AG09319 (cell line): ENCODE results near the gene IL22.

Experiments used
- DNase-seq: peaks from one replicate; pipeline ENCODE4 v3.0.0-alpha.2; 2010; ENCODE audit warnings: low read depth; ENCODE audit errors: extremely low read depth
- TF ChIP-seq, protein P1 (sequence below): IDR thresholded peaks from 2 replicates; pipeline ENCODE4 v1.5.1; 2011; ENCODE audit warnings: low read depth, mild to moderate bottlenecking, inconsistent platforms, low read length, moderate library complexity

Gene IL22

DNA sequence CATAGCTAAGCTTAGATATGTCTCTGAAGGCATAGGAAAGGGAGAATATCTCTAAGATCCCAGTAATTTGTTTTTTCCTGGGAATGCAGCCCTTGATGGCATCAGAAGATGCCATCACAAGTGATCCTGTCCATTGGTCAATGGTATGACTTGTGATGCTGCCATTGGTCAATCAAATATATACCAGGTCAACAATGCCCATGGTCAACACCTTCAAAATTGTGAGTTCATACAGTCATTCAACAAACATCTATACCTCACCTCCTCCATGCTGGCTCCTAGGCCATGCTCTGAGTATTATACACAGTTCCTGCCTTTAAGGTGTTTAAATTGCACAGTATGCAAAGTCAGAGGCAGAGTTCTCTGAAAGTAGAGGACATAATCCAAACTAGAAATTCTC is 19.3 kb upstream of the IL22 start:
- TF ChIP-seq, protein P1, sequence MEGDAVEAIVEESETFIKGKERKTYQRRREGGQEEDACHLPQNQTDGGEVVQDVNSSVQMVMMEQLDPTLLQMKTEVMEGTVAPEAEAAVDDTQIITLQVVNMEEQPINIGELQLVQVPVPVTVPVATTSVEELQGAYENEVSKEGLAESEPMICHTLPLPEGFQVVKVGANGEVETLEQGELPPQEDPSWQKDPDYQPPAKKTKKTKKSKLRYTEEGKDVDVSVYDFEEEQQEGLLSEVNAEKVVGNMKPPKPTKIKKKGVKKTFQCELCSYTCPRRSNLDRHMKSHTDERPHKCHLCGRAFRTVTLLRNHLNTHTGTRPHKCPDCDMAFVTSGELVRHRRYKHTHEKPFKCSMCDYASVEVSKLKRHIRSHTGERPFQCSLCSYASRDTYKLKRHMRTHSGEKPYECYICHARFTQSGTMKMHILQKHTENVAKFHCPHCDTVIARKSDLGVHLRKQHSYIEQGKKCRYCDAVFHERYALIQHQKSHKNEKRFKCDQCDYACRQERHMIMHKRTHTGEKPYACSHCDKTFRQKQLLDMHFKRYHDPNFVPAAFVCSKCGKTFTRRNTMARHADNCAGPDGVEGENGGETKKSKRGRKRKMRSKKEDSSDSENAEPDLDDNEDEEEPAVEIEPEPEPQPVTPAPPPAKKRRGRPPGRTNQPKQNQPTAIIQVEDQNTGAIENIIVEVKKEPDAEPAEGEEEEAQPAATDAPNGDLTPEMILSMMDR: no peak
- no peak for DNase-seq

DNA sequence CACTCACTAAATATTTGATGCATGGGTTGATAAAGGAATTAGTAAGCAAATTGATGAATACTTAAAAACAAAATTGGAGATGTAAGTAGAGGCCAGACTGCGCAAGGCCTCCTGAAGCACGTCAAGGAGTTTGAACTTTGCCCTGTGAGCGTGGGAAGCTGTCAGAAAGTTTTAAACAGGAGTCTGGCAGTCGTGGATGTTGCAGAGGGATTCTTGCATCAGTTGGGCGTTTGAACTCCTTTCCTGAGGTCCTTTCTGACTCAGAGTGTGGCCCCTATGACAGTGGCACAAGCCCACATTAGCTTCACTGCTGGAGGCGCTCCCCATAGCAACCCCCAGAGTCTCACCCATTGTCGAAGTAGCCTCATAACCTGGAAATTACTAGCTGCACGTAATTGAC is 17.9 kb upstream of the IL22 start:
- TF ChIP-seq, protein P1: no peak
- DNase-seq: no peak

DNA sequence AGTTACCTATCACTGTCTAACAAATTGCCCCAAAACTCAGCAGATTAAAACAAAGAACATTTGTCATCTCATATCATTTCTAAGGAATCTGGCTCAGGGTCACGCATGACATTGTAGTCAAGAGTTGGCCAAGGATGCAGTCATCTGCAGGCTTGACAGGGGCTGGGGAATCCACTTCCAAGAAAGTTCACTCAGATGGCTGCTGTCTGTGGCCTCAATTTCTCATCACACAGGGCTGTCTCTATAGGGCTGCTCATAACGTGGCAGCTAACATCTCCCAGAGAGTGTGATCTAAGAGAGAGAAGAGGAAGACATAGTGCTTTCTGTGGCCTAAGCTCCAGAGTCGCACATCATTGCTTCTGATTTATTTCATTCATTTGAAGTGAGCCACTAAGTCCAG is 17.0 kb upstream of the IL22 start:
- TF ChIP-seq, protein P1: no peak
- DNase-seq: no peak

DNA sequence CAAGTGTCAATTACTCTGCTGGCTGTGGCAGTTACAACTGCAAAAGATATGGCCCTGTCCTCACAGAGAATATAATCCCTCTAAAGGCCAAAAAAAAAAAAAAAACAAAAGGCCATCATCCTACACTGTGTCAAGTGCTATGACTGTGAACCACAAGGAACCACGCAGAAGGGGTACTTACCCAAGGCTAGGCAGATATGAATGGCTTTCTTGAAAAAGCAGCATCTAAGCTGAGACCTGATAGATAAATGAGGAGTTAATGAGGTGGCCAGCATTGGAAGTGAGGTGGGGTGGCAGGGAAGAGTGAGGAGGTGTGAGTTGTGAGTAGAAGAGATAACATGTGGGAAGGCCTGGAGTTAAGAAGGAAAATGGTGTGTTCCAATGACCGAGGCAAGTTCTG is 16.4 kb upstream of the IL22 start:
- no peak for DNase-seq
- TF ChIP-seq, protein P1: no peak

DNA sequence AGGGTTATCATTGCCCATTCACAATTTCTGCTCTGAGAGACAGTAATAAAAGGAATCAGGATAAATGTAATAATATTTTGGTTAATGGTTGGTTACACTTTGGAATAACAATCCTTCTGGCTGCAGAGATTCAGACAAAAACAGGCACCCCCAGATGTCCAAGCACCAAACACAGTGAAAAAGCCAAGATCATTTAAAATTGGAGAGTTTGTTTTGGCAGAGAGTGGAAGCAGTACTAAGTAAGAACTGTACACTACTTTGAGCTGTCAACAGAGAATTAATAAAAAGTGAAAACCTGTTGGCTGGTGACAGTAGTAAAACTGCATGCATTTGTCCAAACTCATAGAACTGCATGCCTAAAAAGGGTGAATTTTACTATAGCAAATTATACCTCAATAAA is 15.6 kb upstream of the IL22 start:
- no peak for DNase-seq
- TF ChIP-seq, protein P1: no peak

DNA sequence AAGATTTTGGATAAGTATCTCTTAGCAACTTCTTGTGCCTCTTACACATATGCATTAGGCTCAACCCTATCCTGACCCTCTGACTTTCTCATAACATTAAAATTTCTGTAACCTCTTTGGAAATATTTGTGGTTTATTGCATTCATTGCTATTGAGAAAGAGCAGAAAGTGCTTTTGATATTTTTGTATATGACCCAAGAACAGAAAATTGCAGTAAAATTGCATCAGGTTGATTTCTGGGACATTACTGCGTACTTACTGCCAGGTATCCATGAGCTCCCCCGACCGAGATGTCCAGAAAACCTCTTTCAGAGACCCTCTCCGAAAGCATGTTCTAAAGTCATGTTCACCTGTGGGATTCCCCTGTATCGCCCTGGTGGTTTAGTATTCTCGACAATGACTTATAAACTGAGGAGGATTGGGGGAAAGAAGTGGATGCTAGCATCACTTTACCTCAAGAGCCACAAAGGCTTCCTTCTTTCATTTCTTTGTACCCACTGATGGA is 14.5 kb upstream of the IL22 start:
- TF ChIP-seq, protein P1: no peak
- DNase-seq: peak; percentile 55

DNA sequence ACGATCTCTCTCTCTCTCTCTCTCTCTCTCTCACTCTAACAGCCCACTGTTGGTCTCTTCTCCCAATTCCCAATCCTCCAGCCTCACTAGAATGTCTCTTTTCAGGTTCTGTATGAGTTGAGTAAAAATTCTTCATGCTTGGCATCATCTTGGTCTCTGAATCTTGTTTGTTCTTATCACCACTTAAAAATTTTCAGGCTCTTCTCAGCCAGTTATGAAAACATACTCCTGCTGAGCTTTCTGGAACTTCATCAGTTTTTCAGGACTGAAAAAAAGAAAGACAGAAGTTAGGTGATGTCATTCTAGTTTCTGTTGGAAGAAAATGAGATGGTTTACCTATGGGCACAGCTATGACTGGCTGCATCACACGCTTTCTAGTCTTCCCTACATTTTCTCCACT is 11.5 kb upstream of the IL22 start:
- DNase-seq: no peak
- TF ChIP-seq, protein P1: no peak
